GM21515 (cell line): ENCODE results near the gene CHEK1.

Experiments
- ATAC-seq: cut with Tn5 transposase; IDR thresholded peaks from one replicate; pipeline ENCODE4 v1.9.1; 2021; ENCODE audit not compliant: unreplicated experiment

The CHEK1 gene

DNA sequence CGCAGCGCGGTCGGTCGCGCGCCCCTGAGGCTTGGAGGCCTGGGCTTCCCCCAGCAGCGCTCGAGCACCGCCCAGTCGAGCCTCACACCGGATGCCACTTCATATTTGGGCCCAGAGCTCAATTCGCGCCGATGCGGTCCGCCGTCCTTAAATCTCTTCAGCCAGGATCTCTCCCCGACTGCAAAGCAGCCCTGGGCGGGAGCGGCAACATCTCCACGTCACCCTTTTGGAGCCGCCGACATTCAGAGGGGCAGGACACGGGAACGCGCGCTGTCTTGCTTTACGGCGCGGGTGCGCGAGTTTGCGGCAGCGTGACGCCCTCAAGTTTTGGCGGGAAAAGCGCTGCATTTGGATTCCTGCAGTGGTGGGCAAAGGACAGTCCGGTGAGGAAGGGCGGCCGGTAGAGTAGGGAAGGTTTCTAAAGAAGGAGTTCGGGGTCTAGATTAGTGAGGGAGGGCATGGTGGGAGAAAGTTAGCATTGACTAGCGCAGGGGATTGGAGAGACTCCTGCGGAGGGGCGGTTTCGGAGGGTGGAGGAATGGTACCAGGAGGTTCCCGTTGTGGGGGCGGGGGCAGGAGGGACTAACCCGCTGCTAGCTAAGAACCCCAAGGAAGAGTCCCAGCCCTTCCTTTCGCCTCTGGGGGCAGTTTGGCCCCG lies 796 bp downstream of the CHEK1 start:
- ATAC-seq = peak; percentile 84

DNA sequence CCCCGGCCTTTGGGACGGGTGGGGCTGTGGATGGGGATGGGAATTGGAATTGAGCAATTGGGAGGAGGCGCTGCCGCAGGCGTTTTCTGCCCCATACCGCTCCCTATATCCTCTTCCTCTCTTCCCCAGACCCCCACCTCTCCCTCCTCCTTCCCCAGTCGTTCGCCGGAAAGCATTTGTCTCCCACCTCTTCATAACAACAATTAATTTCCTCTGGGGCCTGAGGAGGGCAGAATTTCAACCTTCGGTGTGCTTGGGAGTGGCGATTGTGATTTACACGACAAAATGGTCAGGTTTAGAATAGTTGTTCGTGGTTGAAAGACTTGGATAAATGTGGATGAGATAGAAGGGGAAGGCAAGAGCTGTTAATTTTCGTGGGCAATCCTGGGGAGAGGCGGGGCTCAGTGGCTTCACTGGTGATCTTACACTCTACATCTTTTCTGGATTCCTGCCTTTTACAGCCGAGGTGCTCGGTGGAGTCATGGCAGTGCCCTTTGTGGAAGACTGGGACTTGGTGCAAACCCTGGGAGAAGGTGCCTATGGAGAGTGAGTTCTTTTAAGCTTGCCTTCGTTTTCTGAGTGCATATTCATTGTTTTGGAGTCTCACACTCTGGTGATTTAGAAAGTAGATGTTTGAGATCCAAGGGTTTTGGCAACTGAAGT lies 1.5 kb downstream of the CHEK1 start:
- peak; percentile 40 for ATAC-seq

DNA sequence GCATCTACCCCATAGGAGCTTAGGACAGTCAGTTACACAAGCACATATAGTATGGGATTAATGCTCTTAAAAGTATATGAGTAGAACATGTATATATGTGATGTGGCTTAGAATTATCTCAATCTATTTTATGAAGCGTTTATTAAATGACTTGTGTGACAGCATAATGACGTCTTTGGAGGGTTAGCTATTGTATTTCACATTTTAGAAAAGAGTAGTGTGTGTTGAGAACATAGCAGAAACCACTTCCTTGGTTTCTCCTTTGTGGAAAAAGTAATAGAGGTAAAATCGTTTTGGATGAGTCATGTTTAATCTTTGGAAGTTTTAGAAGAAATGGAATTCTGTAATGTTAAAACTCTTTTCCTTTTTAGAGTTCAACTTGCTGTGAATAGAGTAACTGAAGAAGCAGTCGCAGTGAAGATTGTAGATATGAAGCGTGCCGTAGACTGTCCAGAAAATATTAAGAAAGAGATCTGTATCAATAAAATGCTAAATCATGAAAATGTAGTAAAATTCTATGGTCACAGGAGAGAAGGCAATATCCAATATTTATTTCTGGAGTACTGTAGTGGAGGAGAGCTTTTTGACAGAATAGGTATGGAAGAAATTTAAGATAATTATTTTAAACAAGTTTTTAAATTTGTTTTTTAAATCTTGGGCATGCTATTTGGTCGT lies 2.4 kb downstream of the CHEK1 start:
- ATAC-seq = no peak

DNA sequence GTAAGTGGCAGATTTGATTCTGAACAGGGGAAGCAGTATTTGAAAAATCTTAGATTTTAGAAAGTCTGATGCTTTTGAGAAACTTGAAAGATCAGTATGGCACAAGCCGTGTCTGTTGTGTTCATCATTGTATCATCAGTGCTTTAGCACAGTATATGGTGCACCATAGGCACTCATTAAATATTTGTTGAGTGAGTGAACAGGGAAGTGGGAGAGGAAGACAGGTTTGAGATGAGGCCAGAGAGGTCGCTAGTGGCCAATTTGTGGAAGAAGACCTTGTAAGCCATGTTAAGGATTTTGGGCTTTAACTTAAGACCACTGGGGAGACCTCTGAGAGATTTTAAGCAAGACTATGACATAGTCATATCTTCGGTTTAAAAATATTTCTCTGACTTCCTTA lies 12.9 kb downstream of the CHEK1 start:
- no peak for ATAC-seq

DNA sequence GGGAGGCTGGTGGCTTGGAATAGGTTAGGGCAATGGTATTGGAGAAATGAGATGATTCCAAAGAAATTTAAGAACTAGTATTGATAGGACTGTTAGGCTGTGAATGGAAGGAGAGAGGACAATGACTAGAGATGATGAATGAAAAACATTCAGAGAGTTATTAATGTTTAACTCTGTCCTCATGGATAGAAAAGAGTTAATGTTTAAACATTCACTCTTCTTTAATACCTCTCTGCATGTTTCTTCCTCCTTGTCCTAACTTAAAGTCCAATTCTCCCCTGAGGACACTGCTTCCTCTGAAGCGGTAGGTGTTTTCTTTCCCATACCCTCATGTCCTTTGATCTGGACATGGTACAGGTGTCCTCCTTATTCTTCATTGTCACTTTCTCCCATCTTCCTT lies 13.4 kb downstream of the CHEK1 start:
- no peak for ATAC-seq

DNA sequence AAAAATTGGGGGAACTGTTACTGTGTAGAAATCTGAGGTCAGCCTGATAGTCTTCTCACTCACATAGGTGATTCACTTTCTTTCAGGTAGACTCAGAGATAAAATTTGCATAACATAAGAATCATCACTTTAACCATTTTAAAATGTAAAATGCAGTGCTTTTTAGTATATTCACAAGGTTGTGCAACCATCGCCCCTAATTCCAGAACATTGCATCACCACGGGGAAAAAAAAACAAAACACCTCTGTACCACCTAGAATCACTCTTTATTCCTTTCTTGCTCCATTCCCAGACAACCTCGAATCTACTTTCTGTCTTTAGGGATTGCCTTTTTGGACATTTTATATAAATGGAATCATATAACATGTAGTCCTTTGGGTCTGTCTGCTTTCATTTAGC lies 20.9 kb downstream of the CHEK1 start:
- ATAC-seq = no peak

DNA sequence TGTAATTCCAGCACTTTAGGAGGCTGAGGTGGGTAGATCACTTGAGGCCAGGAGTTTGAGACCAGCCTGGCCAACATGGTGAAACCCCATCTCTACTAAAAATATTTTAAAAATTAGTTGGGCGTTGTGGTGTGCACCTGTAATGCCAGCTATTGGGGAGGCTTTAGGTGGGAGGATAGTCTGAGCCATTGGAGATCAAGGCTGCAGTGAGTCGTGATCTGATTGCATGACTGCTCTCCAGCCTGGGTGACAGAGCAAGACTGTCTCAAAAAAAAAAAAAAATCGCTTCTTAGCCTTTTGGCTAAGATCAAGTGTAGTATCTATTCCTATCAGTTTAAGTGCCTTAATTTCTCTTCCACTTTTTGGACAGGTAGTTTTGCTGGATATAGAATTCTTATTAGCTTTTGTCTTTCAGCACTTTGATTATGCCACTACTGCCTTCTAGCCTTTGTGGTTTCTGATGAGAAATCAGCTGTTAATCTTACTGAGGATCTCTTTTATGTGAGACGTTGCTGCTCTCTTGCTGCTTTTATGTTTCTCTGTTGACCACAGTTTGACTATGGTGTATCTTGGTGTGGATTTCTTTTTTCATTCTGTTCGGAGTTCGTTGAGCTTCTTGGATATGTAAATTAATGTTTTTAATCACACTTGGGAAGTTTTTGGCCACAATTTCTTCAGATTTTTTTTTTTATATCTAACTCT lies 24.7 kb downstream of the CHEK1 start:
- no peak for ATAC-seq

DNA sequence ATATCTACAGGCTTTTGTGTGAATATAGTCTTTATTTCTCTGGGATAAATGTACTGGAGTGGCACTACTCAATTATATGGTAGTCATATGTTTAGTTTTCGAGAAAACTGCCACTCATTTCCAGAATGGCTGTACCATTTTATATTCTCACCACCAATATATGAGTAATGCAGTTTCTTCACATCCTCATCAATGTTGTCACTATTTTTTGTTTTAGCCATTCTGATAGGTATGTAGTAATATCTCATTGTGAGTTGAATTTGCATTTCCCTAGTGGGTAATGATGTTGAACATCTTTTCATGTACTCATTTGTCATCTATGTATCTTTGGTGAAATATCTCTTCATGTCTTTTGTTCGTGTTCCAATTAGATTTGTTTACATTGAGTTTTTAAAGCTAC lies 37.7 kb downstream of the CHEK1 start:
- no peak for ATAC-seq

DNA sequence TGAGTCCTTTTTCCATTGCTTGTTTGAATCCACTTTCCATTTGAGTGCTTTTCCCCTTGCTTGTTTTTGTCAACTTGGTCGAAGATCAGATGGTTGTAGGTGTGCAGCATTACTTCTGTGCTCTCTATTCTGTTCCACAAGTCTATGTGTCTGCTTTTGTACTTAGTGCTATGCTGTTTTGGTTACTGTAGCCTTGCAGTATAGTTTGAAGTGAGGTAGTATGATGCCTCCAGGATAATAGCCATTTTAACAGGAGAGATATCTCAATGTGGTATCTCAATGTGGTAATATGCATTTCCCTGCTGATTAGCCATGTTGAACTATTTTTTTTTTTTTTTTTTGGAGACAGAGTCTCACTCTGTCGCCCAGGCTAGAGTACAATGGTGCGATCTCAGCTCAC lies 38.9 kb downstream of the CHEK1 start:
- ATAC-seq = no peak

DNA sequence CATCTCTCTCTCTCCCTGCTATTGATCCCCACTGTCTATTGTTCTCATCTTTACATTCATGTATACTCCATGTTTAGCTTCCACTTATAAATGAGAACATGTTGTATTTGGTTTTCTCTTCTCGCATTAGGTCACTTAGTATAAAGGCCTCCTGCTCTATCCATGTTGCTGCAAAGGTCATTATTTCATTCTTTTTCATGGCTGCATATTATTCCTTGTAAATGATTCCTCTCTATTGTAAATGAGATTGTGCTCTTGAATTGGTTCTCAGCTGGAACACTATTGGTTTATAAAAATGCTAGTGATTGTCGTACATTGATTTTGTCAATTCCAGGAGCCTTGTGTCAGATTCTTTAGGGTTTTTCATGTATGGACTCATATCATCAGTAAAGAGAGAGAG lies 42.2 kb downstream of the CHEK1 start:
- ATAC-seq = no peak

DNA sequence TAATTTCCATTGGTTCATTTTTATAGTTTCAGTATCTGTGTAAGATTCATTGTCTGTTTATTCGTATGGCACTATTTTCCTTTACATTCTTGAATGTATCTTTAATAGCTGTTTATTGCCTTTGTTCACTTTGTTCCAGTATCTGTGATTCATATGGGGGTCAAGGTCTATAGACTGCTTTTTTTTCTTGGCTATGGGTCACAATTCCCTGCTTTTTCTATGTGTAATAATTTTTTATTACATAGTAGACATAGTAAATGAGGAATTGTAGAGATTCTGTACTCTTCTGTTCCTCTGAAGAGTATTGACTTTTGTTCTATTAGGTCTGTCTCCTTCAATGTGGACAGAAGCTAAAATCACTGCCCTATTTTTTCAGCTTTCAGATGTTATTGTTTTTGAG lies 45.2 kb downstream of the CHEK1 start:
- no peak for ATAC-seq

DNA sequence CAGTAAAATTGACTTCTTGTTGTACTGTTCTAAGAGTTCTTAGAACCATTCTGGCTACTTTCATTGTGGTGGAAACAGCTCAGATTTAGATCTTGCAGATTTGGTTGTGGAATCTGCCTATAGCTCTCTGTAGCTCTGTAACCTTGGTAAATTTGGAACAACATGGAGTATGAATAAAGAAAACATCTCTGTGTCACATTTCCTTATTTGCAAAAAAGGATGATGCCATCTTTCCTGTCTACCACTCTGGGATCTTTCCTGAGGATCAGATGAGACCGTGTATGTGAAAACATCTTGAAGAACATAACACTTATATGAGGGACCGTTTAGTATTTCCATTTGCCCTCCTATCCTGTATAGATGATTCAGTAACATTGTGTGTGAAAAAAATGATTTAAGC lies 46.6 kb downstream of the CHEK1 start:
- no peak for ATAC-seq

DNA sequence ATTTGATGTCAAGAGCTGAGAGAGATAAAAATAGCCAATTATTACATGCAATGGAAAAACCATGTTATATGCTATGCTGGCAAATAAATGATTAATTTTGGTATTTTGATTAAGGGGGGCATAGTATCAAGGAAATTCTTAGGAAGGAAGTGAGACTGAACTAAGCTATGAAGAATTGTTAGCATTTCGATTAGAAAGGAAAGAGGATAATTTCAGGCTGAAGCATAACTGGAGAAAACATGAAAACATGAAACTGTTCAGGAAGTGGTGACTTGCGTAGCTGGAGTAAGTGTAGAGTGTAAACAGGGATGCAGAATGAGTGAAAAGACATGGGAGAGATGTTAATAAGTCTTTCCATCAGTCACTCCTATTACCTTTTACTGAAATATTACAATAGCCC lies 49.2 kb downstream of the CHEK1 start:
- ATAC-seq = no peak

DNA sequence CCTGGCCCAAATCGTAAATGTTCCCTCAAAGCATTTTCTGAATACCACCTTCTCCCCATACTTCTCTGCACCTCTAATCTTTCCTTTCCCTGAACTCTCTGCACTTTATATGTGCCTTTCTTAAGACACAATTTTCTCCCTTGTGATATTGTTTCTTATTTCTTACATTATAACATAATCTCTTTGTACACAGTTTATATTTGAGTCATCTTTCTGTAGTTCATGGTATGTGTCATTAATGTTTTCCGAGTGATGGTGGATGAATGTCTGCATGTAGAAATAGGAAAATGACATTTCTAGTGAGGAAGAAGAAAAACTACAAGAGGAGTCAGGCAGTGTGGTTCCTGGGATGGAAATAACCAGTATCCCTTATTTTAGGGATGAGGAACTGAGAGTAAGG lies 50.2 kb downstream of the CHEK1 start:
- no peak for ATAC-seq

DNA sequence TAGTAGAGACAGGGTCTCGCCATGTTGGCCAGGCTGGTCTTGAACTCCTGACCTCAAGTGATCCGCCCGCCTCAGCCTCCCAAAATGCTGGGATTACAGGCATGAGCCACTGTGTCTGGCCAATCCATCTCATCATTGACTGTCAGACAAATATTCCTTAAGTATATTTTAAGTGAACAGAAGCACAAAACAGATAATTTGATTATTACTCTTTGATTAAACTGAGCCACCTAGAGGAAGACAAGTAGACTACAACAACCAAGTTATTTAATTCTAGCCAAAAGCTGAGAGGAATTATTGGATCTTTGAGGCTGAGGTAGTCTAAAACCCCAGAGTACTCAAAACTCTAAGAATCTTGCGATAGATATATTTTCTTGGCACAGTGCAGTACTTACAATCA lies 54.4 kb downstream of the CHEK1 start:
- ATAC-seq = no peak

DNA sequence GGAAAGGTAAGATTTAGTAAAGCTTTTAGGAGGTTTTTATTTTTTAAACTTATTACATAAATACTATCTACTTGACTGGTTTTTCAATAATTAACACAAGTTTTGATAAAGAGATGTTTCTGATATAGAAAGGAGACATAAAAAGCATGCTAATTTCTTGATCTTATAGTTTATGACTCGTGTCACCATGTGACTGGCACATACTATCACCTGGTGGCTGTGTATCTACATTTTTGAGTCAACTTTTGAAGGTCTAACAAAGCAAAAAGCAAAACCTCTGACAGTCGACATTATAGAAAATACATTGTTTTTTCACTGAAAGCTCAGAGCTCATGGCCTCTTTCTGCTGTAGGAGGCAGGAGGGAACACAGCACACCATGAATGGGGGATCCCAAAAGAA lies 54.9 kb downstream of the CHEK1 start:
- ATAC-seq = no peak

DNA sequence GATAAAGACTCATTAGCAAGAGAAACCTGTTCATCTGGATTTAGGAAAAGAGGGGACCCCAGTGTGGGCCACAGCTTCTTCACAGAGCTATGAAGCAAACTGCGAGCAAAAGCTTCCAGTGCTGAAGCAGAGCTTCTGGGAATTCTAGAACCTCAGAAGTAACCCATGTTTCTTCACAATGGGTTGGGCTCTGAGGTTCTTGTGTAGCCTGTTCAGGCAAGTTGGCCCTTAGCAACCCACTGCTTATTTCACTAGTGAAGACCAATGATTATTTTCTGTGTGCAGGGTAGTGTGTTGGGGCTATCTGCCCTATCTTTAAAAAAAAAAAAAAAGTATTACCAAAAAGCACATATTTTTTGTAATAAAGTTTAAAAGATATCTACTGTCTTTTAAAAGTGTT lies 55.8 kb downstream of the CHEK1 start, which contains the start of gene ACRV1:
Gene ACRV1, minus strand, starts transcription at position 101 of the 400 bp plus-strand sequence. Its CDS starts 67 bp downstream, at position 34.
- no peak for ATAC-seq

DNA sequence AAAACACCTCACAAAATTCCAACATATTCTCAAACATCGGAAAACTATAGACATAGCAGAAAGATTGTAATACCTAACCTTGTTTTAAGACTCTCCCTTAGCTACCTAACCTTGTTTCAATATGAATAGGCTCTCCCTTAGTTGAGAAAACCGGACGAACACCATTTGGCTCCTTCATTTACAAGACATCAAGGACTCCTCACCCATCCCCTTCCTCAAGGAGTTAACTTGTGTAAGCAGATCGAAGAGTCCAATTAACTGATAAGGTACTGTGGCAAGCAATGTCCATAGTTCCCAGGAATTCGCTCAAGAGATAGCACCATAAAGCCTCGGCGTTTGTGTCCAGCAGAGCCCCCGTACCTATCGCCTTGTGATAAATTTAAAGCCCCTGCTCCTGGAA lies 60.3 kb downstream of the CHEK1 start:
- no peak for ATAC-seq

DNA sequence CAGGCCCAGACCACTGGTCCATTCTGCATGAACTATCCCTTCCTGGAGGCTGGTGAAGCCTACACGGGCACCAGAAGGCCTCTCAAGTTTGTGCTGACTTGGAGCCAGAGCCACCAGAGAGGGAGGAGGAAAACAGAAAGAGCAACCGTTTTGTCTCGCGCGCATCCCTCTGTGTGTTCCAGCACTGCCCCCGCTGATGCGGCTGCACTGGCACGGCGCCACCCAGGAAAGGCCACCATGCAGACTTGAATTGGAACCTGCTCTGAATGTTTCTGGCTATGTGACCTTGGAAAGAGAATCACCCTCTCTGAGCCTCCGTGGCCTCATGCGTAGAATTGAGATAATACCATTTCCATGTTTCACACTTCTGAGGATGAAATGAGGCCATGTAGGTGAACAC lies 63.1 kb downstream of the CHEK1 start:
- no peak for ATAC-seq

DNA sequence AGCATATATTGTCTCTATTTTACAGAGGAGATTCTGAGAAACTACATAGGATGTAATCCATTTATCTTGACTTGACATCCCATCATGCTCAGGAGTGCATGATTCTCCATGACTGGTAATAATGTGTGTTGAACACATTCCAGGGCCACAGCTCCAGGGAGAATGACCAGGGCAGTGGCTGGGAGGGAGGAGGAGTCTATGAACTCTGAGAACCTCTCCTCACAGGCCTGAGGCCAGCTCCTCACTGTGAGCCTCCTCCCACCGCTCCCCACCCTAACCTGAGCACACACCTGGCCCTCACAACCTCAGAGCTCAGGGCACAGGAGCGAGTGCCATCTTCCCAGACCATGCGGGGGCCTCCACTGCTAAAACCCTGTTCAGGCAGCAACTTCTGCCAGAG lies 63.7 kb downstream of the CHEK1 start:
- ATAC-seq = no peak

DNA sequence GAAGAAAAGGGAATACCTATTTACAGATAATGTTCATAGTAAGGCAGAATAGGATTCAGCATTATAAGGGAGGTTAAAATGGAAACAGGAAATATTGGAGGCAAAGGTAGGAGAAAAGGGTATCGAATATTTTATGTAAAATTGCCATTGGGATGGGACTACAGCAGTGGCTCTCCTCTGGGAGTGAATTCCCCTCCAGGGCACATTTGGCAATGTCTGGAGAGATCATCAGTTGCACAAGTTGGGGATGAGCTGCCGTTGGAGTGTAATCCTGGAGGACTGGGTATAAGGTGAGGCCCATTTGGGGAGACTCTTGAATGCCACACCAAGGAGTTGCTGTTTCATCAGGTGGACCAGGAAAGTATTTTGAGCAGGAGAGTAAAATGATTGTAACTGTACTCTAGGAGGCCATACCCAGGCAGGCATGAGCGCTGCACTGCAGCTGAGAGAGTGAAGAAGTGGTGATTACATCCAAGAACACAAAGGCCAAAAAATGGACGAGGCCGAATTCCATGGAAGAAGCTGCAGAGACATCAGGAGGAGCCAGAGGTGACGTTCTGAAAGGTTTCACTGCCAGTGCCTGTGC lies 64.4 kb downstream of the CHEK1 start:
- no peak for ATAC-seq
